Measurements from ENCODE around the gene CRB1. TPM values are rescaled to one million over a fixed set of nuclear protein-coding genes. Genes with fewer than 3 reads are reported as not detected.

CRB1 gene
- total and polyA plus RNA-seq, 9 of the 15 experiments (the other 6 are each of a cell fraction or from before 2014, with no cell fraction given): 0.04 to 0.10 TPM; not detected in 7

- TF ChIP-seq HMGXB4 (CRISPR knock-in tag; IDR thresholded peaks at IDR 0.05): no peak
- no peak for TF ChIP-seq NR2C2 (CRISPR knock-in tag; IDR thresholded peaks at IDR 0.05)
- TF ChIP-seq NR2C2 (tag; IDR thresholded peaks at IDR 0.05): no peak
- TF ChIP-seq BRD4 (IDR thresholded peaks at IDR 0.05): no peak
- no peak for TF ChIP-seq ZNF586 (CRISPR knock-in tag; conservative IDR thresholded peaks at IDR 0.05)
- TF ChIP-seq, protein P1, sequence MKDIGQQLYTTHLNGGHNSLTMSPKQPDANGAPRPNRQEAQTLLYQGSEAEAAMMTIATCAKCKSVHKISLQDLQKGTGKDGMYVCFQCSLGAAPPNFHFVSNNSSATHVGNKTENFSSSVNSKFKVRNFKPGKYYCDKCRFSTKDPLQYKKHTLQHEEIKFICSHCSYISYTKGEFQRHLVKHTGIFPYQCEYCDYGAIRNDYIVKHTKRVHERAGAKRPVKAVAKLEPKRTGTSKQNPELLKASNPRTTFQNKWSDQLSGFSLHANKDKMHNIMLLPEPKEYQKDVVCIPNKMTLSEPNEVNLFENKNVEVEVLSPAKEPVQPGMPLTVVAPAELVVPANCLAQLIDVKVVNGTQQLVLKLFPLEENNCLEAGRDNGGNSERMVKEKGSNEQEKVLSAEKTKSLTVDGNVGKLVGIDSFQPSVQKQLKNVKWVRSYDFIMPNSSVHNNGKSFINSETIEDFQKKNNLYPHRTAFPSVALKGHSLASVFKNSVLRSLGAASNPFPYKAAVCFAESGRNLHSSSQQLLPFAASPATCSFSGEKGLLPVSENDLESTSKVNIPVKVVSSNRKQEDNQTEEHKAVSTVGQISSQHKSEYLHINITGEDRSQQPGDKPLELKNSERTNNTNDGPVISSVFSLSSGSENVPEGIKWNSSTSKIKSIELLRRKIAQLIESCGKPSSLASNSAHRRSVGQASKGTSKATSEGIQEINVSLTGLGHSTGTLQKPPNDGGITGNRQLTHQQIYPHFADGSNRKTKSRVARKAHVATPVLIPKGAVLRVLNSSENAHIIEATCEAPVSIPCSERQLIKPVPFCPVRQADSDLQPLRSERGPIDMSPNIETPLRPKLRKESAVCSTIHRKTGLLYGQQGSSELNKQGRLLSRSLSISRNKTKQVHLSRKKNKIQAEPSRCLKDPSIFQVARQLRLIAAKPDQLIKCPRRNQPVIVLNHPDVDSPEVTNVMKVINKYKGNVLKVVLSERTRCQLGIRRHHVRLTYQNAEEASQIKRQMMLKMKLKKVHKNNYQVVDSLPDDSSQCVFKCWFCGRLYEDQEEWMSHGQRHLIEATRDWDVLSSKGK (CRISPR knock-in tag; IDR thresholded peaks at IDR 0.05): no peak
Measured at GRCh38 chr1:197451381-197451780, 183.3 kb downstream of the CRB1 start (continued).
